Mesenteric fat pad (tissue), 1 donor: ENCODE data around the gene CNOT10. TPM values are rescaled to one million over a fixed set of nuclear protein-coding genes. Genes with fewer than 3 reads are reported as not detected.

Experiments
- DNase-seq: peaks from one replicate; pipeline ENCODE4 v3.0.0-alpha.2; 2020; ENCODE audit warnings: low spot score
- total RNA-seq: library from RNA; stranded (reverse); fragmentation: NEBNext Ultra II Directional; extraction: Animal tissue kit (Norgen Biotek cat#: 25700); gene quantifications from one replicate; pipeline ENCODE4 v1.2.1, GENCODE V29; 2021
- donor health status: DM: yes; HTN: yes; CAD: no.

The CNOT10 gene
- total RNA-seq, 1 donor from 2014 or later = 26.0 TPM

- peak; percentile 74 for DNase-seq
Measured at GRCh38 chr3:32817558-32818228, 132.7 kb downstream of the CNOT10 start, which contains the start of gene TRIM71. TSS of gene TRIM71 (plus strand) at chr3:32817997. CDS start at chr3:32818081, 84 bp downstream.

DNA sequence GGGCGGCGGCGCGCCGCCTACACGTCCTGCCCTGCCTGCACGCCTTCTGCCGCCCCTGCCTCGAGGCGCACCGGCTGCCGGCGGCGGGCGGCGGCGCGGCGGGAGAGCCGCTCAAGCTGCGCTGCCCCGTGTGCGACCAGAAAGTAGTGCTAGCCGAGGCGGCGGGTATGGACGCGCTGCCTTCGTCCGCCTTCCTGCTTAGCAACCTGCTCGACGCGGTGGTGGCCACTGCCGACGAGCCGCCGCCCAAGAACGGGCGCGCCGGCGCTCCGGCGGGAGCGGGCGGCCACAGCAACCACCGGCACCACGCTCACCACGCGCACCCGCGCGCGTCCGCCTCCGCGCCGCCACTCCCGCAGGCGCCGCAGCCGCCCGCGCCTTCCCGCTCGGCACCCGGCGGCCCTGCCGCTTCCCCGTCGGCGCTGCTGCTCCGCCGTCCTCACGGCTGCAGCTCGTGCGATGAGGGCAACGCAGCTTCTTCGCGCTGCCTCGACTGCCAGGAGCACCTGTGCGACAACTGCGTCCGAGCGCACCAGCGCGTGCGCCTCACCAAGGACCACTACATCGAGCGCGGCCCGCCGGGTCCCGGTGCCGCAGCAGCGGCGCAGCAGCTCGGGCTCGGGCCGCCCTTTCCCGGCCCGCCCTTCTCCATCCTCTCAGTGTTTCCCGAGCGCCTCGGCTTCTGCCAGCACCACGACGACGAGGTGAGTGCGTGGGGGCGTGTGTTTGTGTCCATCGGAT, 133.4 kb downstream of the CNOT10 start:
- peak; percentile 81 for DNase-seq

DNA sequence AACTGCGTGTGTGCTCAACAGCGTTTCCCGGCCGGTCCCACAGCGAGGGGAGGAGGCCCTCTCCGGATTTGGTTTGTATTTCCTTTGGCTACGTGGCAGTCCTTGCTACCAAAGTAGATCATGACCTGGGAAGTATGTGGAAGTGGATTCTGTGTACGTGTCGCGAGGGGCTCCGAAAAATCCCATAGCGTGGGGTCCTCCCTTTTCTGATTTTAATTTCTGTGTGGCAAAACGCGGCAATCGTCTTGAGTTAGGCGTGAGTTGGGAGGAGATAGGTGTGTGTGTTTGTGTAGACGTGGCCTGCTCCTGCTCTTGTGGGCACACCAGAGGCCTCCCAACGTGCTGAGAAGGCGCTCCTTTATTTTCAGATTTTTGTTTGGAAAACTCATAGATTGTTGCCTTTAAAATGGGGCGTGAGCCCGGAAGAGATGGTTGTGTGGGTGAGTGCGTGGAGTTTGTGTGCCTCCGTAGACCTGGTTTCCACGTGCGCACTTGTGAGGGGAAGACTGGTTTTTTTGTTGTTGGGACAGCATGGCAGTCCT, 134.1 kb downstream of the CNOT10 start:
- no peak for DNase-seq

DNA sequence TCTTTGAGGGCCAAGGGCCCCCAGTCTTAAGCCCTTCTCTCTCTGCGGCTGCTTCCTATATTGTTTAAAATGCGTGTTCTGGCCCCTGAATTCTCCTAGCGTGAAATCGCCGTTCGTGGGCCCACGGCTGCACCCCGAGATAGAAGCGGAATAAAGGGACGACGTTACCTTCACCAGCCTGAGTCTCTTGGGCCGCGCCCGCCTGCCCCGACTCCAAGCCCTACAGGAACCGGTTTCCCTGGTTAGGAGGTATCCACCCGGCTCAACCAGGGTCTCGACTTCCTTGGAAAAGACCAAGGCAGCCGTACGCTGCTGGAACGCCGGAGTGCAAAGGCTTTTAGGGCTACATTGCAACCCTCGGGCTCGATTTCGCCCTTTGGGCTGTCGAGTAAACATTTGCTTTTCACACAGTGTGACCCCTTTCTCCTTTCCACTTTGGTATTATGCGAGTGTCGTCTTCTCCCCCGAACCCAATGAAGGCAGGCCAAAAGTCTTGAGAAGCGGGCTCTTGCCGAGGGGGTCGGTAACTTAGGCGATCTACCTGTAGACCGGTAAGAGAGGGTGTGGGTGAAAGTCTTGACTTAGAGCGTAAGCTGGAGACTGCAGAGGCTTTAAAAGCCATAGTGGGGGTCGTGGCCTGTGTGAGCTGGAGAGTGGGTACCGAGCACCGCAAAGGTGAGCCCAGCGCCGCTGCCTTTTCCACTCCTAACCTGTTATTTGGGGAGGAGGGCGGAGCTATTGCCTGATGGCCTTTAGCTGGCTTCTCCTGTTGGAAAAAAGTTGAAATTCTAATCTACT, 134.8 kb downstream of the CNOT10 start:
- peak; percentile 81 for DNase-seq

- DNase-seq = no peak
Measured at GRCh38 chr3:32820430-32820829, 135.4 kb downstream of the CNOT10 start.

DNA sequence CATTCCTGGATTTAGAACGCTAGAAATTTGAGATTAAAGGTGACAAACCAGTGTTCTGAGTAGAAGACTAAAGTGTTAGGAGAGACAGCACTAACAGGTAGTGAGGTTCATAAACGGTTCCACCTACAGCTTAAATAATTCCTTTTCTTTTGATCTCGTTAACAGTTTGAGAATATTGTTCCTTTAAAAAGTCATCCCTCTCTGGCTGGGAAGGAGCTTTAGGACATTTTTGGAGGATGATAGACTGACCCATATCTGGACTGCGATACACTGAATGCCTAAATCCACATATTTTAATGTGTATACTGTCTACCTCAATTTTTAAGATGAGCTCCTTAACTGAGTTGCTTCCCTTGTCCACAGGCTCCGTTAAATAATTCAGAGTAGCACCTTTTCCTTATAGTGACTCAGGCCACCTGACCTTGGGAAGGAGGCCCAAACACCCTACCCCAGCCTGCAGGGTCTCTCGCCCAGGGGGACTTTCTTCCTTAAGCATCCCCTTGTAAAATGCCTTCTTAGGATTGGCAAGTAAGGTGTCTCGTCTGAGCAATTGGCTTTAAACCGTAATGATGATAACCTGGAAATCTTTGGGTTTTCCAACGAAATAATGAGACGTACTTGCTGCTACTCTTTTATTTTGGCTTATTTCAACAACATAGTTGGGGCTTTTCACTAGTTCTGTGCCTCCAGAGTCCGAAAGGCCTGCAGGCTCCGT, 136.1 kb downstream of the CNOT10 start:
- DNase-seq = peak; percentile 43

DNA sequence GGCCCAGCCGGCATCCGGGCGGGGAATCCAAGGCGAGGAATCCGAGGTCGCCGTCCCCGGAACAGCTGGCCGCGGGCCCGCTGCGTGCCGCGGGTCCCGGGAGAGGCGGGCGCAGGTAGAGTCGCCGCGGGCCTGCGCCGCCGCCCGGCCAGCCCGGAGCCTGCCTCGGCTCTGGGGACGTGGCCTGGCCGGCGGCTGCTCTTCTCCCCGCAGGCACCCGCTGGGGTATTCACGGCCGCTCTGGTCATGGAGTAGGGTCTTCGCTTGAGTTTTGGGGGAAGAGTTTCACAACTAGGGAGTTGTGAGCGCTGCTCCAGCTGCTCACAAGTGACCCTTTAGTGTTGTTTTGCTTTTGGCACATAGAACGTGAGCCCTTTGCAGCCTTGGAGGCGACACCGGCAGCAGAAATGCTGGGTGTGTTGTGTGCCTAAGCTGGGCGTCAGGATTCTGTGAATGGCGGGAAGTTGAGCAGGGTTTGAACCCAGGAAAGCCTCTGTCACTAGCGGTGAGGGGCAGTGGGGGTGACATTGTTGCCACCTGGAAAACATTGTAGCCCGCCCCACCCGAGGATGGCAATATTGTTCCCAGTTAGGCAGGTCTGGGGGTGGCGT, 136.8 kb downstream of the CNOT10 start:
- DNase-seq = peak; percentile 74

DNA sequence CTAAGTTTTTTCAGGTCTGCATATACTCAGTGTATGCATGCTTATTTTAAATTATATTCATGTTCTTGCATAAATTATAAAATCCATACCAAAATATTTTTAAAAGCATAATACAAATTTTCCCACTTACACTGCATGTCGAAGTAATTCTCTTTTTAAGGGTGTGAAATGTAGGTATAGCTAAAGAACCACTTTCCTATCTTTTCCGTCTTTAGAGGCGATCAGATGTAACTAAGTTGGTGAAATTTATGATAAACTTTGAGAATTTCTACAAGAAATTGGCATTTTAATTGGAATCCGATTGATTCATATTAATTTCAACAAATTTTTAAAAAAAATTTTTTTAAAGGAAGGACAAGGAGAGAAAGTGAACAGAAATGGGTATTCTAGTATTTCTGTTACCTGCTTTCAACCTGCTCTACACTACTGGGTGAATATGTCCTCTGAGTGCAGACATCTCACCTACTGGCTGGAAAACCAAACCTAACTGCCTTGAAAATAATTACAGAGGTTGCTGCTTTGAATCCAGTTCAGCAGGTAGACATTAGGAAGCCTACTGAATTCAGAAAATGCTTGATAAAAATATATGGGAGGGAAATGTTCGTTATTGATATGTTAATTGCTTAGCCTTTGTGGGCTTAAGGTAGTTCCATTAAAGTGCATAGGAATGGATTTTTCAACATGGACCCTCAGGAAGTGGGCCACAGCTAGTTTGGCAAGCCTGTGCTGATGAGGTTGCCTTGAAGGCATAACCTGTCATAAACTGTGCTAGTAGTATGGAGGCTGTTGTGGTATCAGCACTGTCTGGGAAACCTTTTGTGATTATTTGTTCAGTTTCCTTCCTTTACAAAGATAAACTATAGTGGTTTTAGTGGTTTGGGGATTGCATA, 137.9 kb downstream of the CNOT10 start:
- DNase-seq = no peak

Other genes starting within 250 kb of the CNOT10 start
- gene CMTM6, start 182.3 kb upstream of the CNOT10 start, total RNA-seq = 52.4 TPM
- 29.2 TPM for gene DYNC1LI1, start 114.3 kb upstream of the CNOT10 start, total RNA-seq
- not detected for gene TRIM71, start 132.8 kb downstream of the CNOT10 start, total RNA-seq